Astrocyte (in vitro differentiated cells and primary cell): ENCODE measurements around the gene RNF214. TPM values are rescaled to one million over a fixed set of nuclear protein-coding genes. Genes with fewer than 3 reads are reported as not detected.

ENCODE experiments used
- DNase-seq: peaks from one replicate; pipeline ENCODE4 v3.0.0-alpha.2; 2010; ENCODE audit warnings: low read depth
- FAIRE-seq: peaks from 2 replicates; lab custom pipeline; 2011; peaks lifted over from hg19 to GRCh38; lab: Jason Lieb, UNC
- H2AFZ ChIP-seq: 2 replicates; pipeline ENCODE4 v1.6.0; 2012; ENCODE audit warnings: low read depth, low read length, inconsistent platforms
- H3K27ac ChIP-seq: 2 replicates; pipeline ENCODE4 v1.5.1; 2011; ENCODE audit warnings: low read depth, low read length, inconsistent platforms
- H3K27me3 ChIP-seq: 2 replicates; pipeline ENCODE4 v1.6.0; 2011; ENCODE audit warnings: low read length, inconsistent platforms; ENCODE audit not compliant: insufficient read depth
- H3K36me3 ChIP-seq: 2 replicates; pipeline ENCODE4 v1.5.1; 2011; ENCODE audit warnings: low read length, inconsistent platforms; ENCODE audit not compliant: insufficient read depth
- H3K4me1 ChIP-seq: 2 replicates; pipeline ENCODE4 v1.5.1; 2011; ENCODE audit warnings: low read length, inconsistent platforms; ENCODE audit not compliant: insufficient read depth
- H3K4me2 ChIP-seq: 2 replicates; pipeline ENCODE4 v1.6.0; 2012; ENCODE audit warnings: low read length, inconsistent platforms
- H3K4me3 ChIP-seq: 2 replicates; pipeline ENCODE4 v1.5.1; 2011; ENCODE audit warnings: low read depth, mild to moderate bottlenecking, low read length, inconsistent platforms; ENCODE audit not compliant: insufficient read depth
- H3K79me2 ChIP-seq: 2 replicates; pipeline ENCODE4 v1.6.0; 2012; ENCODE audit warnings: mild to moderate bottlenecking, low read length, inconsistent platforms; ENCODE audit not compliant: insufficient read depth
- H3K9ac ChIP-seq: 2 replicates; pipeline ENCODE4 v1.6.0; 2012; ENCODE audit warnings: mild to moderate bottlenecking, low read length, inconsistent platforms
- H3K9me3 ChIP-seq: 2 replicates; pipeline ENCODE4 v1.5.1; 2012; ENCODE audit warnings: low read depth, mild to moderate bottlenecking, low read length, inconsistent platforms; ENCODE audit not compliant: insufficient read depth
- H4K20me1 ChIP-seq: 2 replicates; pipeline ENCODE4 v1.6.0; 2012; ENCODE audit warnings: low read length, inconsistent platforms; ENCODE audit not compliant: insufficient read depth
- H3K27ac Mint-ChIP-seq: one replicate; pipeline ENCODE4 v1.8.0; 2021; ENCODE audit warnings: mild to moderate bottlenecking, mixed read lengths; ENCODE audit not compliant: unreplicated experiment
- H3K27me3 Mint-ChIP-seq: one replicate; pipeline ENCODE4 v1.8.0; 2021; ENCODE audit warnings: low read depth, mixed read lengths; ENCODE audit not compliant: unreplicated experiment
- H3K36me3 Mint-ChIP-seq: one replicate; pipeline ENCODE4 v1.8.0; 2021; ENCODE audit warnings: low read depth, mixed read lengths; ENCODE audit not compliant: unreplicated experiment
- H3K4me1 Mint-ChIP-seq: one replicate; pipeline ENCODE4 v1.8.0; 2021; ENCODE audit warnings: low read depth, mixed read lengths; ENCODE audit not compliant: unreplicated experiment
- H3K4me3 Mint-ChIP-seq: one replicate; pipeline ENCODE4 v1.8.0; 2021; ENCODE audit warnings: mild to moderate bottlenecking, moderate library complexity, mixed read lengths; ENCODE audit not compliant: unreplicated experiment
- H3K9me3 Mint-ChIP-seq: one replicate; pipeline ENCODE4 v1.8.0; 2021; ENCODE audit warnings: mild to moderate bottlenecking, mixed read lengths; ENCODE audit not compliant: unreplicated experiment
- CTCF ChIP-seq: IDR thresholded peaks from 2 replicates; pipeline ENCODE4 v1.5.1; 2011; ENCODE audit warnings: low read depth, mild to moderate bottlenecking, inconsistent platforms, low read length, moderate library complexity; ENCODE audit not compliant: insufficient read depth
- EZH2 ChIP-seq: IDR thresholded peaks from 2 replicates; pipeline ENCODE4 v1.6.1; 2012; ENCODE audit warnings: mild to moderate bottlenecking, low read length, inconsistent platforms; ENCODE audit not compliant: insufficient read depth
- total RNA-seq: library from RNA; stranded (reverse); gene quantifications from 2 replicates; pipeline ENCODE4 v1.2.1, GENCODE V29; 2021

Gene RNF214
- total RNA-seq, 1 donor from 2014 or later = 23.6 TPM

GRCh38 chr11:117302228-117302627 lies 69.8 kb downstream of the RNF214 start:
- FAIRE-seq = no peak
- H3K27ac Mint-ChIP-seq = no peak overlapping the region
- H3K4me3 ChIP-seq = no peak overlapping the region

DNA sequence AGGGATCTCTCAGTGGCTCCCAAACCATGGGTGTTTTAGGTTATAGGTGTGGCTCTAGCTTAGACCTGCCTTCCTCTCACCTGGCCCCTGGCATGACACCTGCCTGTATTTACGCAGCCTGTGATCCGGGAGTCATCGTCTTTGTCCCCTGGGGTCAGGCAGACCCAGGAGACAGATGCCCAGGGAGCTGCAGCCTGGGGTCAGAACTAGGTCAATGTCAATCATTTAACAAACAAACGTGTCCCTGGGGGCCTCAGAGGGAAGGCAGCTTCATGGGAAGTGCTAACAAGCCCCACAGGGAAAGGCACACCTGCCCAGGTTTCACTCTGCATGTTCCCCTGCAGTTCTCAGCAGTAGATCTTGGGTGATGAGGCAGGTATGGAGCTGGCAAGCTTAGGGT lies 70.6 kb downstream of the RNF214 start:
- Histone ChIP-seq H3K4me2 (no peak overlapping the region), H3K27ac (no peak overlapping the region), H3K36me3 (no peaks in the 10 kb centered on the region), H3K4me1 (peaks cover 15% of the 10 kb centered on the region), H3K79me2 (no peaks in the 10 kb centered on the region), H4K20me1 (peaks cover 42% of the 10 kb centered on the region), H3K9ac (no peak overlapping the region), H3K9me3 (no peaks in the 10 kb centered on the region), H3K27me3 (no peaks in the 10 kb centered on the region), H3K4me3 (no peak overlapping the region), H2AFZ (no peak overlapping the region)
- no peak for FAIRE-seq
- peaks cover 10% of the 10 kb centered on the region for H3K36me3 Mint-ChIP-seq
- no peak for TF ChIP-seq EZH2
- TF ChIP-seq CTCF = no peak
- DNase-seq = no peak
- H3K9me3 Mint-ChIP-seq = no peaks in the 10 kb centered on the region
- no peak overlapping the region for H3K4me3 Mint-ChIP-seq
- no peak overlapping the region for H3K27ac Mint-ChIP-seq
- peaks cover 18% of the 10 kb centered on the region for H3K4me1 Mint-ChIP-seq
- H3K27me3 Mint-ChIP-seq = no peaks in the 10 kb centered on the region

More at GRCh38 chr11:117302228-117302627, 69.8 kb downstream of the RNF214 start:
- H2AFZ ChIP-seq = no peak overlapping the region
- Mint-ChIP-seq H3K27me3 (no peaks in the 10 kb centered on the region), H3K9me3 (no peaks in the 10 kb centered on the region), H3K4me1 (peaks cover 18% of the 10 kb centered on the region), H3K4me3 (no peak overlapping the region), H3K36me3 (peaks cover 13% of the 10 kb centered on the region)
- H3K27me3 ChIP-seq = no peaks in the 10 kb centered on the region
- H3K27ac ChIP-seq = no peak overlapping the region
- no peaks in the 10 kb centered on the region for H3K79me2 ChIP-seq
- H3K9me3 ChIP-seq = no peaks in the 10 kb centered on the region
- H3K4me2 ChIP-seq = no peak overlapping the region
- no peak for DNase-seq
- peaks cover 15% of the 10 kb centered on the region for H3K4me1 ChIP-seq
- no peak for TF ChIP-seq CTCF
- TF ChIP-seq EZH2 = no peak
- no peaks in the 10 kb centered on the region for H3K36me3 ChIP-seq
- no peak overlapping the region for H3K9ac ChIP-seq
- H4K20me1 ChIP-seq = peaks cover 42% of the 10 kb centered on the region

DNA sequence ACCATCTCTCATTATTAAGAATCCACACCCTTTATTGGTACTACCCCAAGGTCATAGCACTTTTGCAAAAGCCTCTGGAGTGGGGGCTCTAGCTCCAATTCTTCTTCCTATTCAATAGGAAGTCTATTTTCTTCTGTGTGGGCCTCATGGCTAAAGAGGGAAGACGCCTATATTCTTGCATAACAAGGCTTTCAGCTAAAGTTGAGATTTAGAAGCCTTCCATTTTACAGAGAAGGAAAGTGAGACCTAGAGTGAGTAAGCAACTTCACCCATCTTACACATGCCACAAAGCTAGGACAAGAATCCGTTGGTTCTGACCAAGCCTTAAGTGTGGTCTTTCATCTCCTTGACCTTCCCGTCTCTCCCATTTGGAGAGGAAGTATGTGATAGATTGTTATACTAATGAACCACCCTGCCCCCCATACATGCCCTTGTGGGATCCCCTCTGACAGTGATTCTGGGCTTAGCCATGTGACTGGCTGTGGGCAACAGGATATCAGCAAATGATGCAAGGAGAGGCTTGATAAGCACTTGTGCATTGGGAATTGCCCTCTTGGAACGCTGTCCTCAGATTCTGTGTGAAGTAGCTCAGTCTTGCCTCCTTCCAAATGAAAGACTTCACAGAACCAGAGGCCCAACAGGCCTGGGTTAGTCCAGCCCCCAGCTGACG lies 71.3 kb downstream of the RNF214 start:
- H3K36me3 ChIP-seq = no peaks in the 10 kb centered on the region
- no peaks in the 10 kb centered on the region for H3K9me3 Mint-ChIP-seq
- no peak overlapping the region for H3K27ac ChIP-seq
- H3K4me2 ChIP-seq = no peak overlapping the region
- no peak for TF ChIP-seq EZH2
- no peaks in the 10 kb centered on the region for H3K27me3 Mint-ChIP-seq
- no peak overlapping the region for H3K9ac ChIP-seq
- no peak overlapping the region for H3K4me3 Mint-ChIP-seq
- H3K9me3 ChIP-seq = no peaks in the 10 kb centered on the region
- no peaks in the 10 kb centered on the region for H3K79me2 ChIP-seq
- peaks cover 10% of the 10 kb centered on the region for H3K36me3 Mint-ChIP-seq
- peaks cover 18% of the 10 kb centered on the region for H3K4me1 Mint-ChIP-seq
- H3K27me3 ChIP-seq = no peaks in the 10 kb centered on the region
- no peak overlapping the region for H3K27ac Mint-ChIP-seq
- peaks cover 15% of the 10 kb centered on the region for H3K4me1 ChIP-seq
- no peak overlapping the region for H2AFZ ChIP-seq
- H3K4me3 ChIP-seq = no peak overlapping the region
- FAIRE-seq (no peak), DNase-seq (no peak)
- H4K20me1 ChIP-seq = peaks cover 39% of the 10 kb centered on the region
